Thyroid gland (tissue), 4 donors: Measurements from ENCODE around the gene CCDC192. TPM values are rescaled to one million over a fixed set of nuclear protein-coding genes. Genes with fewer than 3 reads are reported as not detected.

Source experiments
- DNase-seq, 2 donors: peaks; one replicate each; pipeline ENCODE4 v3.0.0-alpha.2; 2019
- H3K27ac ChIP-seq, 3 donors: fragments of 200-600 bp; sonication (generic); 1 replicate in 2 of 3; 2 replicates in 1 of 3; pipeline ENCODE4 v1.5.1; 2016 to 2019; ENCODE audit warnings: mild to moderate bottlenecking in 1 of 3, moderate library complexity in 1 of 3
- H3K27me3 ChIP-seq: fragments of 200-600 bp; sonication (generic); one replicate; pipeline ENCODE4 v1.5.1; 2019
- H3K36me3 ChIP-seq, 2 donors: fragments of 200-600 bp; sonication (generic); one replicate each; pipeline ENCODE4 v1.5.1; 2016 to 2019
- H3K4me1 ChIP-seq, 2 donors: fragments of 200-600 bp; sonication (generic); one replicate each; pipeline ENCODE4 v1.5.1; 2017 to 2019
- H3K4me3 ChIP-seq, 3 donors: fragments of 200-600 bp; sonication (generic); replicated peaks in 1 of 3; 1 replicate in 2 of 3; 2 replicates in 1 of 3; pipeline ENCODE4 v1.5.1; 2016; ENCODE audit warnings: mild to moderate bottlenecking in 1 of 3
- H3K9me3 ChIP-seq: fragments of 200-600 bp; sonication (generic); one replicate; pipeline ENCODE4 v1.5.1; 2017
- POLR2A ChIP-seq, 2 donors: fragments of 450-650 bp; IDR thresholded peaks; one replicate each; pipeline ENCODE4 v1.6.1; 2017; ENCODE audit warnings: antibody characterized with exemption in 2 of 2, mild to moderate bottlenecking in 2 of 2, moderate library complexity in 1 of 2
- WGBS, 2 donors: methylation state at CpG; one replicate each; pipeline ENCODE4 v1.1.5; 2017; 5-methylcytosine and 5-hydroxymethylcytosine counted together
- intact Hi-C: fragments of 100-400 bp; cut with DNase I; formaldehyde crosslinking; loops from one replicate; pipeline ENCODE4 v1.15.1; 2023
- total RNA-seq, 4 donors: library from RNA; depleted of rRNA; stranded (reverse); fragments of >200 nt; gene quantifications; one replicate each; pipeline ENCODE4 v1.2.3, GENCODE V29; 2016
- TF ChIP-seq, protein P1 (sequence below), 6 experiments: fragments of 200-600 bp in 3 of 6; fragments of 450-650 bp in 3 of 6; sonication (generic) in 3 of 6; IDR thresholded peaks; one replicate each; pipeline ENCODE4 v1.5.1; 2016 to 2019; ENCODE audit warnings: antibody characterized with exemption in 6 of 6, mild to moderate bottlenecking in 2 of 6, inconsistent platforms in 1 of 6, moderate library complexity in 1 of 6

The CCDC192 gene
- total RNA-seq, 4 donors from 2014 or later, result 1.3 TPM; not detected in 3

DNA sequence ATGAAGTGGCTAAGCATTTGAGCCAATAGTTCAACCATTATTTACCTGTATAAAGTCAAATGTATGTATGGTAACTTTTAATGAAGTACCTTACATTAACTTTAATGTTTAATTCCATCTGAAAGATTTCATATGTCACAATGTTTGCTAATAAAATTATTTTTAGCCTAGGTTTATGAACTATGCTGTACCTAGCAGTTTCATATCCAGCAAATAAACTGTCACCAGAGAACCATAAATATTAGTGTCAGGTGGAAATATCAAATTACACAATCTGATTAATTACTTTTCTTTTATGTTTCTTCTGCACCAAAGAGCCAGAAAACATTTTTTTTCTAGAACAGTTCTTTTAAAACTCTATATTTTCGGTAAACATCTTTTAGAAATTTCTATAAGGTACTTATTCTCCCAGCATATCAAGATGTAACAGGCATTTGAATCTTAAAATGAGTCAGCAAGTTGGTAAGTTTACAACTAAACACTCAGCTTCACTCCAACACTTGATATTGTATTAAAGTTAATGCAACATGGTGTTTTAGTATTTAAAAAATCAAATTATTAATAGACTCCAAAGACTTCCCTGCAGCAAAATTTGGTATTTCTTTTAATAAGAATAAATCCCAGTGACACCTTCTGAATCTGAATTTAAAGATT is 8.5 kb upstream of the CCDC192 start:
- no peak for DNase-seq
- intact Hi-C loops, result no loop called here
- Histone ChIP-seq H3K4me1 (no peaks in the 10 kb centered on the region), H3K27me3 (no peaks in the 10 kb centered on the region), H3K27ac (no peak overlapping the region), H3K4me3 (no peak overlapping the region), H3K9me3 (no peaks in the 10 kb centered on the region), H3K36me3 (no peaks in the 10 kb centered on the region)
- 94% methylated on average over 1 of the region's 1 CpG for WGBS, 2 donors
- TF ChIP-seq, protein P1, sequence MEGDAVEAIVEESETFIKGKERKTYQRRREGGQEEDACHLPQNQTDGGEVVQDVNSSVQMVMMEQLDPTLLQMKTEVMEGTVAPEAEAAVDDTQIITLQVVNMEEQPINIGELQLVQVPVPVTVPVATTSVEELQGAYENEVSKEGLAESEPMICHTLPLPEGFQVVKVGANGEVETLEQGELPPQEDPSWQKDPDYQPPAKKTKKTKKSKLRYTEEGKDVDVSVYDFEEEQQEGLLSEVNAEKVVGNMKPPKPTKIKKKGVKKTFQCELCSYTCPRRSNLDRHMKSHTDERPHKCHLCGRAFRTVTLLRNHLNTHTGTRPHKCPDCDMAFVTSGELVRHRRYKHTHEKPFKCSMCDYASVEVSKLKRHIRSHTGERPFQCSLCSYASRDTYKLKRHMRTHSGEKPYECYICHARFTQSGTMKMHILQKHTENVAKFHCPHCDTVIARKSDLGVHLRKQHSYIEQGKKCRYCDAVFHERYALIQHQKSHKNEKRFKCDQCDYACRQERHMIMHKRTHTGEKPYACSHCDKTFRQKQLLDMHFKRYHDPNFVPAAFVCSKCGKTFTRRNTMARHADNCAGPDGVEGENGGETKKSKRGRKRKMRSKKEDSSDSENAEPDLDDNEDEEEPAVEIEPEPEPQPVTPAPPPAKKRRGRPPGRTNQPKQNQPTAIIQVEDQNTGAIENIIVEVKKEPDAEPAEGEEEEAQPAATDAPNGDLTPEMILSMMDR (IDR thresholded peaks at IDR 0.05), result no peak
- TF ChIP-seq POLR2A (IDR thresholded peaks at IDR 0.05), result no peak

DNA sequence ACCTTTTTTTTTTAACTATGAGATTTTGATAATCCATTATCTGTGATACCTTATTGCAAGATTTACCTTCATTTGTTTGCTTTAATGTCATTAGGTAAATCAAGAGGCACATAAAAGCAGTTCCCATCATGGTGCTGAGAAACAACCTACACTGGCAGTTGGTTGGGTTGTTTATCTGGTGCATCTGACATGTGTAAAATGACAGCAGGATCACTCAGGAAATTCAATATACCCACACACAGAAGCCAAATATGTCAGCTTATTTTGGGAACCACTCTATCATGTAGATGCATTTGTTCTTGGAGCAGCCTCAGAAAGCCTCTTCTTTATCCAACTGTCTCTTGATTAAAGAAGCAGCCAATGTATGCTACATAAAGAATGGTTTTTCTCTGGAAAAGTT is 7.8 kb upstream of the CCDC192 start:
- Histone ChIP-seq H3K36me3 (no peaks in the 10 kb centered on the region), H3K27ac (no peak overlapping the region), H3K4me1 (no peaks in the 10 kb centered on the region), H3K4me3 (no peak overlapping the region), H3K27me3 (no peaks in the 10 kb centered on the region), H3K9me3 (no peaks in the 10 kb centered on the region)
- TF ChIP-seq, protein P1 (IDR thresholded peaks at IDR 0.05), result no peak
- no peak for TF ChIP-seq POLR2A (IDR thresholded peaks at IDR 0.05)
- DNase-seq, result no peak
- intact Hi-C loops, result no loop called here

DNA sequence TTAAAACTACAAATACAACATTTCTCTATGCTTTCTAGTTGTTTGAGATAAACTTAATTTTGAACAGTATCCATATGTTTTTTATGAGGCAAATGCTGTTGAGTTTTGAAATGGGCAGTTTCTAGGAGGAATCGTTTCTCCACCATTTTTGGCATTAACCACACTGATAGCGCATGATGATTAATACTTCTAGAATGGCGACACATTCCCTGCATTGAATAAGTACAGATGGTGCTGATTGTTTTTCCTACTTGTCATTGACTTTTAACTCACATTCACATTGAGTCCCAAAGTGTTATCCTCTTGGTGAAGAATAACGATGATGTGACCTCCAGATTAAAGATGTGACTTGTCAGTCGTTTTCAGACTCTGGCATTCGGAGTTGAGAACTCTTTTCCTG is 6.5 kb upstream of the CCDC192 start:
- WGBS, 2 donors, result 72 to 77% methylated on average over 6 of the region's 6 CpGs
- H3K4me1 ChIP-seq, result no peaks in the 10 kb centered on the region

DNA sequence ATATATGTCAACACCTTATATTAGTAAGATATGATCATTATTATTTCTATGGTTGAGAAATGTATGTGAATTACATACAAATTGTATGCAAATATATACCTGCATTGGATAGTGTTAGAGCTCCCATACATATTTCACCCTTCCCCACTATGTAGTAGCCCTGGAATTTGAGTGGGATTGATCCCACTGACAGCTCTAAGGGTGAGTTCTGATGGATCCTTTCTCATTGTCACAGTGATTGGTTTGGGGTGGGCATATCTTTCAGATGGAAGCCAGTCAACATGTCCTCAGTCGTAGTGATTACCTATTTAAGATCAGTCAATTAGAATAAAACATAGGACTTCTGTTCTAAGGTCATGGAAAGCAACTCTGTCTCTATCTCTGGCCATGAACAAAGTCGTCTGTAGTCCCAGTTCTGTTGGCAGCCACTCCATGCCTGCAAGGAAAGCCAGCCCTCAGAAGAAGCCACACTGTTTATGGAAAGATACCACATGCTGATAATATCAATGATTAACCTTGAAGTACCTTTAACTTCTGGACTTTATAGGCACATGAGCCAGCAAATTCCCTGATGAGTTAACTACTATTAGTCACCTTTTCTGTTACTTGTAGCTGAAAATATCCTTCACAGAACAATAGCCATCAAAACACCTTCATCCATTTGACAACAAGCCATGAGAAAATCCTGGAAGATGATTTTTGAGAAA is 5.1 kb upstream of the CCDC192 start:
- no peaks in the 10 kb centered on the region for H3K9me3 ChIP-seq
- H3K27ac ChIP-seq, result no peak overlapping the region
- DNase-seq, result no peak
- TF ChIP-seq, protein P1 (IDR thresholded peaks at IDR 0.05), result no peak
- TF ChIP-seq POLR2A (IDR thresholded peaks at IDR 0.05), result no peak
- H3K4me3 ChIP-seq, result no peak overlapping the region
- 61 to 76% methylated on average over 2 of the region's 2 CpGs for WGBS, 2 donors
- H3K27me3 ChIP-seq, result no peaks in the 10 kb centered on the region
- intact Hi-C loops, result no loop called here
- H3K4me1 ChIP-seq, result no peaks in the 10 kb centered on the region
- H3K36me3 ChIP-seq, result no peaks in the 10 kb centered on the region

More for the DNA sequence above, 6.5 kb upstream of the CCDC192 start:
- no peak for DNase-seq
- TF ChIP-seq POLR2A (IDR thresholded peaks at IDR 0.05), result no peak
- TF ChIP-seq, protein P1 (IDR thresholded peaks at IDR 0.05), result no peak
- H3K4me3 ChIP-seq, result no peak overlapping the region
- intact Hi-C loops, result no loop called here
- no peak overlapping the region for H3K27ac ChIP-seq
- H3K9me3 ChIP-seq, result no peaks in the 10 kb centered on the region
- H3K36me3 ChIP-seq, result no peaks in the 10 kb centered on the region
- no peaks in the 10 kb centered on the region for H3K27me3 ChIP-seq

DNA sequence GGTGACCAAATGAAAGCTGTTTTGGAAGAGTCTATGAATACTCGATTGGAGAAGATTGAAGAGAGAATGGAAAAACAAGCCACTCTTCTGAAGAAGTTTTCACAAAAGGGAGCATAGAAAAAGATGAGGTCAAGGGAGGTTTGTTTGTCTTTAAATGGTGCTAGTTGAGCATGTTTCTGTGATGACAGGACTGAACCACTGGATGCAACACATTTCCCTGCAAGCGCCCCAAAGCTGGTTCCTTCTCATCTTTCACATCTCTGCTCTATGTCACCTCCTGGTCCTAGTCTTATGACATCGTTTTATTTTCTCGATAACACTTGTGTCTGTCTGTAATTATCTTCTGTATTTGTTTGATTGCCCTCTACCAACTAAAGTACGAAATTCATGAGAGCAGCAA is 3.8 kb upstream of the CCDC192 start:
- 74 to 83% methylated on average over 5 of the region's 5 CpGs for WGBS, 2 donors
- no peak for DNase-seq
- H3K9me3 ChIP-seq, result no peaks in the 10 kb centered on the region
- H3K27ac ChIP-seq, result no peak overlapping the region
- no peaks in the 10 kb centered on the region for H3K27me3 ChIP-seq
- TF ChIP-seq, protein P1 (IDR thresholded peaks at IDR 0.05), result no peak
- no peak for TF ChIP-seq POLR2A (IDR thresholded peaks at IDR 0.05)
- H3K36me3 ChIP-seq, result no peaks in the 10 kb centered on the region
- intact Hi-C loops, result no loop called here
- H3K4me3 ChIP-seq, result no peak overlapping the region
- H3K4me1 ChIP-seq, result peaks cover 0 to 1% of the 10 kb centered on the region in 2 donors
